ENCODE data around the gene EVX2. TPM values are rescaled to one million over a fixed set of nuclear protein-coding genes. Genes with fewer than 3 reads are reported as not detected.

Gene EVX2
- total RNA-seq, 4 donors from 2014 or later: not detected

GRCh38 chr2:176038694-176039093, 45.1 kb downstream of the EVX2 start:
- intact Hi-C loops (cut with DNase I; ENCODE audit: low total_unique reads): no loop called here

GRCh38 chr2:176035013-176035691, 48.6 kb downstream of the EVX2 start:
- peaks cover 0 to 6% (median 2%) of the 10 kb centered on the region in 4 donors for H3K4me1 ChIP-seq
- H3K9me3 ChIP-seq: no peaks in the 10 kb centered on the region
- H3K27ac ChIP-seq: no peak overlapping the region
- intact Hi-C loops (cut with DNase I; ENCODE audit: low total_unique reads) (no loop called here), in situ Hi-C loops (cut with MboI; ENCODE audit: low pct_ligation_motif_present in 1 of 4, low pct_unique_long_range_greater_than_20kb in 1 of 4, low sequenced_read_pairs in 3 of 4) (no loop called here)
- TF ChIP-seq EP300 (IDR thresholded peaks at IDR 0.05; ENCODE audit: low read depth): no peak
- TF ChIP-seq POLR2A (IDR thresholded peaks at IDR 0.05): no peak
- TF ChIP-seq CTCF (IDR thresholded peaks at IDR 0.05): no peak
- no peak for TF ChIP-seq POLR2AphosphoS5 (IDR thresholded peaks at IDR 0.05)
- 76% methylated on average over 6 of the region's 6 CpGs; no CpG with 5 or more reads in 1 of the 2 donors for WGBS, 2 donors (ENCODE audit: low coverage in 1 of 2)
- no peak overlapping the region for H3K4me3 ChIP-seq
- no peak for DNase-seq
- H3K27me3 ChIP-seq: no peaks in the 10 kb centered on the region
- no peaks in the 10 kb centered on the region for H3K36me3 ChIP-seq

More at GRCh38 chr2:176038694-176039093, 45.1 kb downstream of the EVX2 start:
- no peak for DNase-seq
- TF ChIP-seq POLR2AphosphoS5 (IDR thresholded peaks at IDR 0.05) (no peak), EP300 (IDR thresholded peaks at IDR 0.05; ENCODE audit: low read depth) (no peak), POLR2A (IDR thresholded peaks at IDR 0.05) (no peak), CTCF (IDR thresholded peaks at IDR 0.05) (no peak)
- H3K27me3 ChIP-seq: peaks cover 6% of the 10 kb centered on the region
- H3K36me3 ChIP-seq: no peaks in the 10 kb centered on the region
- H3K4me3 ChIP-seq: no peak overlapping the region
- in situ Hi-C loops (cut with MboI; ENCODE audit: low pct_ligation_motif_present in 1 of 4, low pct_unique_long_range_greater_than_20kb in 1 of 4, low sequenced_read_pairs in 3 of 4): no loop called here
- H3K9me3 ChIP-seq: no peaks in the 10 kb centered on the region
- WGBS, 2 donors (ENCODE audit: low coverage in 1 of 2): 75 to 78% methylated on average over 2 of the region's 2 CpGs
- H3K4me1 ChIP-seq: no peaks in the 10 kb centered on the region
- no peak overlapping the region for H3K27ac ChIP-seq

- intact Hi-C loops (cut with DNase I; ENCODE audit: low total_unique reads) (no loop called here), in situ Hi-C loops (cut with MboI; ENCODE audit: low pct_ligation_motif_present in 1 of 4, low pct_unique_long_range_greater_than_20kb in 1 of 4, low sequenced_read_pairs in 3 of 4) (no loop called here)
- Histone ChIP-seq H3K27ac (no peak overlapping the region), H3K9me3 (no peaks in the 10 kb centered on the region), H3K4me1 (peaks cover 0 to 12% (median 5%) of the 10 kb centered on the region in 4 donors), H3K36me3 (no peaks in the 10 kb centered on the region), H3K4me3 (no peak overlapping the region), H3K27me3 (peaks cover 31% of the 10 kb centered on the region)
- TF ChIP-seq POLR2A (IDR thresholded peaks at IDR 0.05) (no peak), CTCF (IDR thresholded peaks at IDR 0.05) (no peak), EP300 (IDR thresholded peaks at IDR 0.05; ENCODE audit: low read depth) (no peak), POLR2AphosphoS5 (IDR thresholded peaks at IDR 0.05) (no peak)
- DNase-seq: no peak
- WGBS, 2 donors (ENCODE audit: low coverage in 1 of 2): 68 to 70% methylated on average over 2 of the region's 2 CpGs
These were observed 56.0 kb downstream of the EVX2 start for GRCh38 chr2:176027806-176028205.

Other genes starting within 250 kb of the EVX2 start
- 10 to 100 TPM; 18.0 to 33.6 (median 25.7) TPM for gene LNPK, start 81.7 kb downstream of the EVX2 start, total RNA-seq
- gene HOXD13, start 8.8 kb upstream of the EVX2 start, total RNA-seq: under 1 TPM in 1 of 4 donors, not detected in 3; 0.32 TPM
- not detected for gene HOXD12, start 15.8 kb upstream of the EVX2 start, total RNA-seq
- gene HOXD11, start 23.3 kb upstream of the EVX2 start, total RNA-seq: 10 to 100 TPM in 1 of 4 donors, 1 to 10 TPM in 2, under 1 TPM in 1; 0.41 to 13.5 (median 4.4) TPM
- gene HOXD10, start 32.8 kb upstream of the EVX2 start, total RNA-seq: 10 to 100 TPM in 2 of 4 donors, 1 to 10 TPM in 2; 1.1 to 25.1 (median 7.6) TPM
- 10 to 100 TPM in 2 of 4 donors, 1 to 10 TPM in 2; 2.7 to 13.3 (median 7.5) TPM for gene HOXD9, start 38.8 kb upstream of the EVX2 start, total RNA-seq
- 10 to 100 TPM in 2 of 4 donors, 1 to 10 TPM in 2; 7.8 to 23.5 (median 13.4) TPM for gene HOXD8, start 45.7 kb upstream of the EVX2 start, total RNA-seq
- gene HOXD4, start 67.6 kb upstream of the EVX2 start, total RNA-seq: 10 to 100 TPM in 3 of 4 donors, 1 to 10 TPM in 1; 2.2 to 25.5 (median 15.3) TPM
- gene HOXD3, start 73.3 kb upstream of the EVX2 start, total RNA-seq: 10 to 100 TPM in 1 of 4 donors, 1 to 10 TPM in 2, not detected in 1; 2.0 to 15.7 (median 7.6) TPM
- 10 to 100 TPM in 1 of 4 donors, 1 to 10 TPM in 3; 4.1 to 12.9 (median 4.5) TPM for gene HOXD1, start 104.7 kb upstream of the EVX2 start, total RNA-seq
- gene MTX2, start 185.5 kb upstream of the EVX2 start, total RNA-seq: 10 to 100 TPM in 3 of 4 donors, 1 to 10 TPM in 1; 3.8 to 43.6 (median 28.6) TPM